GM23338 (cell line): ENCODE results near the gene MUL1.

Experiments
- CREB1 ChIP-seq: fragments of 250-450 bp; sonication (Bioruptor Pico); IDR thresholded peaks from 2 replicates; pipeline ENCODE4 v1.5.0; 2020; ENCODE audit warnings: low read depth, mild to moderate bottlenecking, moderate library complexity
- CTCF ChIP-seq, 2 experiments: fragments of 200-600 bp in 1 of 2; sonication (generic) in 1 of 2; conservative IDR thresholded peaks; 2 replicates each; pipeline versions ENCODE4 v1.5.1 to v1.6.1; 2016 to 2017; ENCODE audit warnings: antibody characterized with exemption in 2 of 2, low read depth in 2 of 2, mild to moderate bottlenecking in 2 of 2, moderate library complexity in 1 of 2
- ETS1 ChIP-seq: IDR thresholded peaks from 2 replicates; pipeline ENCODE4 v1.6.1; 2016; ENCODE audit warnings: antibody characterized with exemption
- EZH2 ChIP-seq: fragments of 200-600 bp; sonication (generic); IDR thresholded peaks from one replicate; pipeline ENCODE4 v1.8.0; 2017; ENCODE audit warnings: antibody characterized with exemption, mild to moderate bottlenecking, low read depth; ENCODE audit not compliant: unreplicated experiment
- EZH2phosphoT487 ChIP-seq: fragments of 200-600 bp; sonication (generic); IDR thresholded peaks from one replicate; pipeline ENCODE4 v1.8.1; 2018; ENCODE audit warnings: antibody characterized with exemption; ENCODE audit not compliant: unreplicated experiment
- JUNB ChIP-seq: IDR thresholded peaks from one replicate; pipeline ENCODE4 v1.6.1; 2016; ENCODE audit warnings: antibody characterized with exemption; ENCODE audit not compliant: unreplicated experiment
- NANOG ChIP-seq: IDR thresholded peaks from 2 replicates; pipeline ENCODE4 v1.6.1; 2016; ENCODE audit warnings: antibody characterized with exemption, borderline replicate concordance
- POLR2AphosphoS5 ChIP-seq: IDR thresholded peaks from 2 replicates; pipeline ENCODE4 v1.6.1; 2016; ENCODE audit warnings: antibody characterized with exemption, low read depth
- REST ChIP-seq: IDR thresholded peaks from one replicate; pipeline ENCODE4 v1.6.1; 2018; ENCODE audit warnings: antibody characterized with exemption; ENCODE audit not compliant: unreplicated experiment
- STAT1 ChIP-seq: IDR thresholded peaks from one replicate; pipeline ENCODE4 v1.6.1; 2016; ENCODE audit warnings: antibody characterized with exemption; ENCODE audit not compliant: unreplicated experiment
- ZNF114 ChIP-seq: fragments of 250-450 bp; sonication (Bioruptor Pico); IDR thresholded peaks from 2 replicates; pipeline ENCODE4 v1.5.0; 2020; ENCODE audit warnings: mild to moderate bottlenecking, moderate library complexity
- ZNF331 ChIP-seq: fragments of 250-450 bp; sonication (Bioruptor Pico); IDR thresholded peaks from 2 replicates; pipeline ENCODE4 v1.5.0; 2020; ENCODE audit warnings: low read depth, mild to moderate bottlenecking, moderate library complexity

GRCh38 chr1:20533635-20534034 lies 25.7 kb upstream of the MUL1 start:
- TF ChIP-seq POLR2AphosphoS5 (no peak), EZH2 (no peak), REST (no peak), CTCF (conservative IDR thresholded peaks at IDR 0.05; ENCODE audit: low read depth in 2 of 2) (no peak), ZNF114 (no peak), EZH2phosphoT487 (no peak), STAT1 (no peak), CREB1 (CRISPR knock-in tag) (no peak), JUNB (no peak), NANOG (no peak), ETS1 (no peak), ZNF331 (CRISPR knock-in tag) (no peak)
